Transverse colon (tissue), 4 donors: ENCODE data around the gene SLC22A23.
"Not testable (repeated sequence)": the region's sequence is repeated elsewhere in the genome, so short reads cannot be mapped to it uniquely, and the experiment has no call there.

ENCODE experiments used
- EP300 ChIP-seq: sonication (generic); formaldehyde crosslinking; IDR thresholded peaks from one replicate; pipeline ENCODE4 v1.6.1; 2017; ENCODE audit warnings: antibody characterized with exemption, low read depth
- POLR2A ChIP-seq: fragments of 450-650 bp; IDR thresholded peaks from one replicate; pipeline ENCODE4 v1.6.1; 2016; ENCODE audit warnings: antibody characterized with exemption, mild to moderate bottlenecking, moderate library complexity
- POLR2AphosphoS5 ChIP-seq, 3 donors: sonication (generic); formaldehyde crosslinking; IDR thresholded peaks; one replicate each; pipeline ENCODE4 v1.6.1; 2016; ENCODE audit warnings: antibody characterized with exemption in 3 of 3
- TF ChIP-seq, protein P1 (sequence below), 5 experiments: fragments of 200-600 bp in 3 of 5; fragments of 450-650 bp in 2 of 5; sonication (generic) in 3 of 5; IDR thresholded peaks; 1 replicate in 2 of 5; 2 replicates in 3 of 5; pipeline ENCODE4 v1.5.1; 2016 to 2017; ENCODE audit warnings: antibody characterized with exemption in 5 of 5, inconsistent platforms in 3 of 5, mild to moderate bottlenecking in 2 of 5, moderate library complexity in 1 of 5

DNA sequence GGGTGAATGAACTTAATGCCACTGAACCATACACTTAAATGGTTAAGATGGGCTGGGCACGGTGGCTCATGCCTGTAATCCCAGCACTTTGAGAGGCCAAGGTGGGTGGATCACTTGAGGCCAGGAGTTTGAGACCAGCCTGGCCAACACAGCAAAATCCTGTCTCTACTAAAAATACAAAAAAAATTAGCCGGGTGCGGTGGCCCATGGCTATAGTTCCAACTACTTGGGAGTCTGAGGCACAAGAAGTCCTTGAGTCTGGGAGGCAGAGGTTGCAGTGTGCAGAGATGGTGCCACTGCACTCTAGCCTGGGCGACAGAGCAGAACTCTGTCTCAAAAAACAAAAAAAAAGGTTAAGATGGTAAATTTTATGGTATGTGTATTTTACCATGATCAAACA is 71.7 kb downstream of the SLC22A23 start:
- TF ChIP-seq, protein P1, sequence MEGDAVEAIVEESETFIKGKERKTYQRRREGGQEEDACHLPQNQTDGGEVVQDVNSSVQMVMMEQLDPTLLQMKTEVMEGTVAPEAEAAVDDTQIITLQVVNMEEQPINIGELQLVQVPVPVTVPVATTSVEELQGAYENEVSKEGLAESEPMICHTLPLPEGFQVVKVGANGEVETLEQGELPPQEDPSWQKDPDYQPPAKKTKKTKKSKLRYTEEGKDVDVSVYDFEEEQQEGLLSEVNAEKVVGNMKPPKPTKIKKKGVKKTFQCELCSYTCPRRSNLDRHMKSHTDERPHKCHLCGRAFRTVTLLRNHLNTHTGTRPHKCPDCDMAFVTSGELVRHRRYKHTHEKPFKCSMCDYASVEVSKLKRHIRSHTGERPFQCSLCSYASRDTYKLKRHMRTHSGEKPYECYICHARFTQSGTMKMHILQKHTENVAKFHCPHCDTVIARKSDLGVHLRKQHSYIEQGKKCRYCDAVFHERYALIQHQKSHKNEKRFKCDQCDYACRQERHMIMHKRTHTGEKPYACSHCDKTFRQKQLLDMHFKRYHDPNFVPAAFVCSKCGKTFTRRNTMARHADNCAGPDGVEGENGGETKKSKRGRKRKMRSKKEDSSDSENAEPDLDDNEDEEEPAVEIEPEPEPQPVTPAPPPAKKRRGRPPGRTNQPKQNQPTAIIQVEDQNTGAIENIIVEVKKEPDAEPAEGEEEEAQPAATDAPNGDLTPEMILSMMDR (IDR thresholded peaks at IDR 0.05): not testable (repeated sequence)
- not testable (repeated sequence) for TF ChIP-seq POLR2AphosphoS5 (IDR thresholded peaks at IDR 0.05); EP300; POLR2A
